WTC11 (cell line): ENCODE results near the gene DISP3. TPM values are rescaled to one million over a fixed set of nuclear protein-coding genes. Genes with fewer than 3 reads are reported as not detected.
A peak's percentile ranks its signal among the peaks of the same experiment; 100 is the strongest.

Experiments
- ATAC-seq: fragments of 200-7000 bp; cut with Tn5 transposase; 2 replicates; pipeline ENCODE4 v1.10.0; 2021; ENCODE audit warnings: mild to moderate bottlenecking, moderate library complexity
- CTCF ChIA-PET: fragments of 300-600 bp; sonication (Branson Sonifier 250); formaldehyde crosslinking; loops from one replicate; lab custom pipeline; 2021; ENCODE audit warnings: antibody characterized with exemption; lab: Charles Lee
- POLR2A ChIA-PET: fragments of 350-600 bp; sonication (Branson Sonifier 250); formaldehyde crosslinking; loops from one replicate; lab custom pipeline; 2021; ENCODE audit warnings: antibody characterized with exemption; lab: Charles Lee
- DNase-seq: peaks from one replicate; pipeline ENCODE4 v3.0.0; 2021; ENCODE audit warnings: low spot score
- H3K27ac Mint-ChIP-seq: 2 replicates; pipeline ENCODE4 v1.8.0; 2021; ENCODE audit warnings: mixed read lengths
- H3K27me3 Mint-ChIP-seq: 2 replicates; pipeline ENCODE4 v1.8.0; 2021; ENCODE audit warnings: low read depth, mild to moderate bottlenecking, moderate library complexity, mixed read lengths
- H3K36me3 Mint-ChIP-seq: 2 replicates; pipeline ENCODE4 v1.8.0; 2021; ENCODE audit warnings: mixed read lengths
- H3K4me1 Mint-ChIP-seq: 2 replicates; pipeline ENCODE4 v1.8.0; 2022; ENCODE audit warnings: mixed read lengths
- H3K4me3 Mint-ChIP-seq: 2 replicates; pipeline ENCODE4 v1.8.0; 2021; ENCODE audit warnings: mild to moderate bottlenecking, moderate library complexity, mixed read lengths
- H3K9me3 Mint-ChIP-seq: 2 replicates; pipeline ENCODE4 v1.8.0; 2021; ENCODE audit warnings: mixed read lengths
- ATF1 ChIP-seq: sonication (generic); formaldehyde crosslinking; IDR thresholded peaks from 2 replicates; pipeline ENCODE4 v1.8.1; 2023; ENCODE audit warnings: mild to moderate bottlenecking, moderate library complexity, missing genetic modification reagents
- CBFB ChIP-seq: sonication (generic); formaldehyde crosslinking; IDR thresholded peaks from 2 replicates; pipeline ENCODE4 v1.8.1; 2022; ENCODE audit warnings: mild to moderate bottlenecking, low read depth, missing genetic modification reagents
- FOXJ3 ChIP-seq: sonication (generic); formaldehyde crosslinking; IDR thresholded peaks from 2 replicates; pipeline ENCODE4 v1.9.0; 2021; ENCODE audit warnings: missing genetic modification reagents, mild to moderate bottlenecking, borderline replicate concordance
- MYBL2 ChIP-seq: sonication (generic); formaldehyde crosslinking; IDR thresholded peaks from 2 replicates; pipeline ENCODE4 v1.8.1; 2023; ENCODE audit warnings: mild to moderate bottlenecking, moderate library complexity, missing genetic modification reagents
- RELA ChIP-seq: sonication (generic); formaldehyde crosslinking; IDR thresholded peaks from 2 replicates; pipeline ENCODE4 v1.8.1; 2022; ENCODE audit warnings: missing genetic modification reagents, mild to moderate bottlenecking, borderline replicate concordance
- SP1 ChIP-seq: sonication (generic); formaldehyde crosslinking; conservative IDR thresholded peaks from 2 replicates; pipeline ENCODE4 v1.8.1; 2022; ENCODE audit warnings: missing genetic modification reagents
- ZNF138 ChIP-seq: sonication (generic); formaldehyde crosslinking; conservative IDR thresholded peaks from 2 replicates; pipeline ENCODE4 v1.8.1; 2022; ENCODE audit warnings: mild to moderate bottlenecking, moderate library complexity, missing genetic modification reagents
- ZNF219 ChIP-seq: sonication (generic); formaldehyde crosslinking; IDR thresholded peaks from 2 replicates; pipeline ENCODE4 v1.8.0; 2023; ENCODE audit warnings: missing genetic modification reagents, mild to moderate bottlenecking, borderline replicate concordance
- ZNF317 ChIP-seq: sonication (generic); formaldehyde crosslinking; IDR thresholded peaks from 2 replicates; pipeline ENCODE4 v1.8.1; 2023; ENCODE audit warnings: low read depth, mild to moderate bottlenecking, moderate library complexity, missing genetic modification reagents, borderline replicate concordance
- total RNA-seq: library from RNA; stranded (reverse); gene quantifications from 3 replicates; pipeline ENCODE4 v1.2.3, GENCODE V29; 2021
- TF ChIP-seq, protein P1 (sequence below): sonication (generic); formaldehyde crosslinking; IDR thresholded peaks from 2 replicates; pipeline ENCODE4 v1.8.0; 2022; ENCODE audit warnings: mild to moderate bottlenecking, missing genetic modification reagents
- TF ChIP-seq, protein P2 (sequence below): sonication (generic); formaldehyde crosslinking; IDR thresholded peaks from 2 replicates; pipeline ENCODE4 v1.8.1; 2023; ENCODE audit warnings: mild to moderate bottlenecking, missing genetic modification reagents, moderate library complexity
- TF ChIP-seq, protein P3 (sequence below): fragments of 250-450 bp; sonication (Bioruptor Pico); IDR thresholded peaks from 2 replicates; pipeline ENCODE4 v1.8.0; 2021; ENCODE audit warnings: mild to moderate bottlenecking
- TF ChIP-seq, protein P4 (sequence below): sonication (generic); formaldehyde crosslinking; IDR thresholded peaks from 2 replicates; pipeline ENCODE4 v1.8.1; 2022; ENCODE audit warnings: missing genetic modification reagents, borderline replicate concordance

The DISP3 gene
- total RNA-seq, 1 experiment from 2014 or later, result 6.0 TPM

DNA sequence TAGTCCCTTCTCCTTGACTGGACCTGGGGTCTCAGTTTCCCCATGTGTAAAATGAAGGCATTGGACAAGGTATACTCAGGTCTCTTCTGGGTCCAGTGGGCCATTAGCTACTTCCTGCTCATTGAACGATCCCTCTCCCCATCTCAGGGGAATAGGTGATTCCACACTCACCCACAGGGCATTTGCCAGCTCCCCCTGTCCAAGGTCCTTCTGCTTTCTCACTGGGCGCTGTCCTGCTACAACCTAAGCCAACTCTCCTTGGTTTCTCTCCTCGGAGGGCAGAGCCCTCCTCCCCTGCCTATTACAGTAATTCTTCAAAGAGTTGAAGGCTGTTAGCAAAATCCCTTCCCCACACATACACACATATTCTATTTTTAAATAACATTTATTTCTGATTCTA is 16.6 kb downstream of the DISP3 start:
- H3K36me3 Mint-ChIP-seq, result peaks cover 8% of the 10 kb centered on the region; the same call in 1 of the 2 replicates
- POLR2A ChIA-PET, result no interaction called here
- CTCF ChIA-PET, result no interaction called here

DNA sequence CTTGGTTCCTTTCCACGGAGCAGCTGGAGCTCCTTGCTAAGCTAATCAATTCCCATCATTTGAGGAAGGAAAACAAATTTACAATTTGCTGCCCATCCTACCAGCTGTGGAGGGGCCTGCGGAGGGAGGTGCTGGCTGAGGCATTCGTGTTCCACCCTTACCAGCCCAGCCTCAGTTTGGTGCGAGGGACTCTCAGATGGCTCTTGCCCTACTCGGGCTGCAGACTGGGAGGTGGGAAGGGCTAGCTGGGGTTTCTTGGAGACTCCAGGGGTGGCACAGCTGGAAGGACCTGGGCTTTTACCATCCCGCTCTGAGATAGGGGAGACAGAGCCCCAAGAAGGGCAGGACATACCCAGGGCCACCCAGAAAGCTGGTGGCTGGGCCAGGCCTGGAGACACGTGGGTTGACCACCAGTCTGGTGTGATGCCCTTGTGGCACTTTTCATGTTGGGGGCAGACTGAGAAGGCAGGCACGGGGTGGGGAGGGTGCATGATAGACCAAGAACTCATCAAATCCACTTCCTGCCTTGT is 17.7 kb downstream of the DISP3 start:
- H3K27ac Mint-ChIP-seq, result 0 out of 2 replicates have a peak overlapping the region, but pooled peaks have one; percentile 49
- H3K4me3 Mint-ChIP-seq, result no peak overlapping the region
- CTCF ChIA-PET, result no interaction called here
- peaks cover 9% of the 10 kb centered on the region for H3K36me3 Mint-ChIP-seq
- ATAC-seq (no peak), DNase-seq (peak; percentile 5)
- no peaks in the 10 kb centered on the region for H3K27me3 Mint-ChIP-seq
- TF ChIP-seq ATF1 (CRISPR knock-in tag), result no peak
- TF ChIP-seq ZNF138 (CRISPR knock-in tag), result no peak
- TF ChIP-seq, protein P1, sequence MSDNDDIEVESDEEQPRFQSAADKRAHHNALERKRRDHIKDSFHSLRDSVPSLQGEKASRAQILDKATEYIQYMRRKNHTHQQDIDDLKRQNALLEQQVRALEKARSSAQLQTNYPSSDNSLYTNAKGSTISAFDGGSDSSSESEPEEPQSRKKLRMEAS (CRISPR knock-in tag), result no peak
- TF ChIP-seq, protein P2, sequence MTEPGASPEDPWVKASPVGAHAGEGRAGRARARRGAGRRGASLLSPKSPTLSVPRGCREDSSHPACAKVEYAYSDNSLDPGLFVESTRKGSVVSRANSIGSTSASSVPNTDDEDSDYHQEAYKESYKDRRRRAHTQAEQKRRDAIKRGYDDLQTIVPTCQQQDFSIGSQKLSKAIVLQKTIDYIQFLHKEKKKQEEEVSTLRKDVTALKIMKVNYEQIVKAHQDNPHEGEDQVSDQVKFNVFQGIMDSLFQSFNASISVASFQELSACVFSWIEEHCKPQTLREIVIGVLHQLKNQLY (CRISPR knock-in tag), result no peak
- TF ChIP-seq, protein P3, sequence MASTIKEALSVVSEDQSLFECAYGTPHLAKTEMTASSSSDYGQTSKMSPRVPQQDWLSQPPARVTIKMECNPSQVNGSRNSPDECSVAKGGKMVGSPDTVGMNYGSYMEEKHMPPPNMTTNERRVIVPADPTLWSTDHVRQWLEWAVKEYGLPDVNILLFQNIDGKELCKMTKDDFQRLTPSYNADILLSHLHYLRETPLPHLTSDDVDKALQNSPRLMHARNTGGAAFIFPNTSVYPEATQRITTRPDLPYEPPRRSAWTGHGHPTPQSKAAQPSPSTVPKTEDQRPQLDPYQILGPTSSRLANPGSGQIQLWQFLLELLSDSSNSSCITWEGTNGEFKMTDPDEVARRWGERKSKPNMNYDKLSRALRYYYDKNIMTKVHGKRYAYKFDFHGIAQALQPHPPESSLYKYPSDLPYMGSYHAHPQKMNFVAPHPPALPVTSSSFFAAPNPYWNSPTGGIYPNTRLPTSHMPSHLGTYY (CRISPR knock-in tag), result no peak
- POLR2A ChIA-PET, result no interaction called here
- H3K9me3 Mint-ChIP-seq, result peaks cover 9% of the 10 kb centered on the region
- H3K4me1 Mint-ChIP-seq, result peaks cover 35% of the 10 kb centered on the region

More for the DNA sequence above, 16.6 kb downstream of the DISP3 start:
- ATAC-seq (no peak), DNase-seq (peak; percentile 1)
- TF ChIP-seq ZNF317 (CRISPR knock-in tag) (no peak), CBFB (CRISPR knock-in tag) (no peak)
- TF ChIP-seq, all 79 proteins: peak for 0
- no peaks in the 10 kb centered on the region for H3K27me3 Mint-ChIP-seq
- H3K4me1 Mint-ChIP-seq, result peaks cover 33% of the 10 kb centered on the region
- H3K27ac Mint-ChIP-seq, result no peak overlapping the region; the same call in 1 of the 2 replicates
- peaks cover 9% of the 10 kb centered on the region for H3K9me3 Mint-ChIP-seq
- no peak overlapping the region for H3K4me3 Mint-ChIP-seq

DNA sequence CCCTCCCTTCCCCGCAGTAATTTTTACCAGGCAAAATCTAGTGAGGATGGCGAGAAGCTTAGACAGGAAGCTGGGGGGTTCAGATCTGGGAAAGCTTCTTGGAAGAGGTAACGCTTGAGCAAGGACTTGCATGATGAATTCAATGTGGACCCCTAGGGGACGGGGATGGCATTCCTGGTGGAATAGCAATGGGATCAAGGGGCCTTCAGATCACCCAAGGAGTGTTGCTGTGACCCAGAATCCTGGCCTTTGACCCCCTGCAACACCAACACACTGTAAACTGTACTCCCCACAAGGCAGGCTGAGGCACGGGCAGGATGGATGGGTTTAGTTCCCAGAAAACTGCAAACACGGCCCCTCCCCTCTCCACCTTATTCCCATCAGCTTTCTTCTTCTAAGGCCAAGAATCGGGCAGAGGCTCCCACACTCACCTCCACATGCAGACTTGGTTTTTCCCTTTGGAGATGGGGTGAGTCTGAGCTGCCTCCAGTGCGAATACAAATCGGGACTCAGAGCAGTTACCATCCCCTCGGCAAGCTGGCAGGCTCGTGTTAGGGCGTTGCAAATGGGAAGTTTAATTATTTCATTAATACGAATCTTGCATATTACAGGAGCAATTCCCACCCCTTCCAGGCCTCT is 20.1 kb downstream of the DISP3 start:
- Mint-ChIP-seq H3K27ac (peak overlapping the region; percentile 88), H3K27me3 (no peaks in the 10 kb centered on the region), H3K4me3 (peak overlapping the region; percentile 43), H3K4me1 (peaks cover 35% of the 10 kb centered on the region)
- CTCF ChIA-PET, result interaction anchor here (0.6 to 3.4 kb wide), 14 partner anchors 11 to 179 kb away, joined by 3 to 24 read pairs (median 6); partner anchors contain the start of genes DISP3 and FBXO44
- DNase-seq, result peak; percentile 23
- peak; percentile 38 for ATAC-seq
- TF ChIP-seq RELA (CRISPR knock-in tag) (no peak), ZNF219 (CRISPR knock-in tag) (no peak), ZNF138 (CRISPR knock-in tag) (no peak), SP1 (CRISPR knock-in tag) (no peak), MYBL2 (CRISPR knock-in tag) (no peak), FOXJ3 (no peak)
- TF ChIP-seq, protein P4, sequence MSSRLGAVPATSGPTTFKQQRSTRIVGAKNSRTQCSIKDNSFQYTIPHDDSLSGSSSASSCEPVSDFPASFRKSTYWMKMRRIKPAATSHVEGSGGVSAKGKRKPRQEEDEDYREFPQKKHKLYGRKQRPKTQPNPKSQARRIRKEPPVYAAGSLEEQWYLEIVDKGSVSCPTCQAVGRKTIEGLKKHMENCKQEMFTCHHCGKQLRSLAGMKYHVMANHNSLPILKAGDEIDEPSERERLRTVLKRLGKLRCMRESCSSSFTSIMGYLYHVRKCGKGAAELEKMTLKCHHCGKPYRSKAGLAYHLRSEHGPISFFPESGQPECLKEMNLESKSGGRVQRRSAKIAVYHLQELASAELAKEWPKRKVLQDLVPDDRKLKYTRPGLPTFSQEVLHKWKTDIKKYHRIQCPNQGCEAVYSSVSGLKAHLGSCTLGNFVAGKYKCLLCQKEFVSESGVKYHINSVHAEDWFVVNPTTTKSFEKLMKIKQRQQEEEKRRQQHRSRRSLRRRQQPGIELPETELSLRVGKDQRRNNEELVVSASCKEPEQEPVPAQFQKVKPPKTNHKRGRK, result no peak
- TF ChIP-seq, all 79 proteins: peak for 0
- POLR2A ChIA-PET, result interaction anchor here (1.0 to 1.3 kb wide), 2 partner anchors 12 to 18 kb away, joined by 3 read pairs; no protein-coding TSS in a partner anchor
- H3K36me3 Mint-ChIP-seq, result peaks cover 23% of the 10 kb centered on the region
- H3K9me3 Mint-ChIP-seq, result peaks cover 18% of the 10 kb centered on the region
